OCI-LY3 (cell line): ENCODE data around the gene SIN3B.

Source experiments
- H2AFZ ChIP-seq: fragments of 200-600, 300-600 bp; shearing (Covaris generic); 2 replicates; pipeline ENCODE4 v1.6.0; 2014; ENCODE audit warnings: antibody characterized with exemption, low read depth, low read length
- H3K27ac ChIP-seq: fragments of 200-600, 300-600 bp; sonication (generic); 2 replicates; pipeline ENCODE4 v1.5.1; 2014; ENCODE audit warnings: mild to moderate bottlenecking, low read length, moderate library complexity, mixed read lengths
- H3K27me3 ChIP-seq: fragments of 200-600, 300-600 bp; sonication (generic); 2 replicates; pipeline ENCODE4 v1.6.1; 2014; ENCODE audit warnings: low read depth, low read length, mixed read lengths
- H3K36me3 ChIP-seq: fragments of 200-600, 300-600 bp; sonication (generic); replicated peaks from 2 replicates; pipeline ENCODE3; 2014; ENCODE audit warnings: low read depth, low read length, mixed read lengths
- H3K4me1 ChIP-seq: fragments of 300-600, 200-600 bp; sonication (generic); 2 replicates; pipeline ENCODE4 v1.6.1; 2014; ENCODE audit warnings: low read length, mixed read lengths
- H3K4me2 ChIP-seq: fragments of 200-600, 300-600 bp; sonication (generic); 2 replicates; pipeline ENCODE4 v1.6.1; 2014; ENCODE audit warnings: low read length, mixed read lengths
- H3K4me3 ChIP-seq: fragments of 300-600, 200-600 bp; sonication (generic); 2 replicates; pipeline ENCODE4 v1.5.1; 2014; ENCODE audit warnings: antibody characterized with exemption, mild to moderate bottlenecking, low read length, moderate library complexity
- H3K79me2 ChIP-seq: fragments of 300-600, 200-600 bp; shearing (Covaris generic); 2 replicates; pipeline ENCODE4 v1.6.1; 2014; ENCODE audit warnings: mild to moderate bottlenecking, low read length, mixed read lengths
- H3K9ac ChIP-seq: fragments of 300-600, 200-600 bp; shearing (Covaris generic); 2 replicates; pipeline ENCODE4 v1.6.0; 2014; ENCODE audit warnings: mild to moderate bottlenecking, low read length, moderate library complexity
- H3K9me3 ChIP-seq: fragments of 200-600, 300-600 bp; shearing (Covaris generic); 2 replicates; pipeline ENCODE4 v1.6.1; 2014; ENCODE audit warnings: low read length, mixed read lengths; ENCODE audit not compliant: insufficient read depth
- H4K20me1 ChIP-seq: fragments of 200-600, 300-600 bp; sonication (generic); 2 replicates; pipeline ENCODE4 v1.6.1; 2016; ENCODE audit warnings: low read length, mixed read lengths; ENCODE audit not compliant: insufficient read depth
- CTCF ChIP-seq: fragments of 200-600, 300-600 bp; sonication (generic); IDR thresholded peaks from 2 replicates; pipeline ENCODE4 v1.5.1; 2014; ENCODE audit warnings: antibody characterized with exemption, low read length, low read depth
- EZH2phosphoT487 ChIP-seq: fragments of 200-600 bp; shearing (Covaris generic); IDR thresholded peaks from 2 replicates; pipeline ENCODE4 v1.6.1; 2018; ENCODE audit warnings: antibody characterized with exemption, mixed run types, low read depth

Gene SIN3B

GRCh38 chr19:16804176-16804575, 25.0 kb upstream of the SIN3B start:
- Histone ChIP-seq H3K4me3 (no peak overlapping the region), H3K9ac (no peak overlapping the region), H3K4me1 (no peaks in the 10 kb centered on the region), H3K36me3 (no peaks in the 10 kb centered on the region), H3K79me2 (no peaks in the 10 kb centered on the region), H3K4me2 (no peak overlapping the region), H3K27me3 (peaks cover 4% of the 10 kb centered on the region; the same call in 1 of the 2 replicates), H4K20me1 (no peaks in the 10 kb centered on the region), H3K27ac (no peak overlapping the region), H3K9me3 (no peaks in the 10 kb centered on the region), H2AFZ (no peak overlapping the region)
- TF ChIP-seq EZH2phosphoT487 (no peak), CTCF (no peak)

DNA sequence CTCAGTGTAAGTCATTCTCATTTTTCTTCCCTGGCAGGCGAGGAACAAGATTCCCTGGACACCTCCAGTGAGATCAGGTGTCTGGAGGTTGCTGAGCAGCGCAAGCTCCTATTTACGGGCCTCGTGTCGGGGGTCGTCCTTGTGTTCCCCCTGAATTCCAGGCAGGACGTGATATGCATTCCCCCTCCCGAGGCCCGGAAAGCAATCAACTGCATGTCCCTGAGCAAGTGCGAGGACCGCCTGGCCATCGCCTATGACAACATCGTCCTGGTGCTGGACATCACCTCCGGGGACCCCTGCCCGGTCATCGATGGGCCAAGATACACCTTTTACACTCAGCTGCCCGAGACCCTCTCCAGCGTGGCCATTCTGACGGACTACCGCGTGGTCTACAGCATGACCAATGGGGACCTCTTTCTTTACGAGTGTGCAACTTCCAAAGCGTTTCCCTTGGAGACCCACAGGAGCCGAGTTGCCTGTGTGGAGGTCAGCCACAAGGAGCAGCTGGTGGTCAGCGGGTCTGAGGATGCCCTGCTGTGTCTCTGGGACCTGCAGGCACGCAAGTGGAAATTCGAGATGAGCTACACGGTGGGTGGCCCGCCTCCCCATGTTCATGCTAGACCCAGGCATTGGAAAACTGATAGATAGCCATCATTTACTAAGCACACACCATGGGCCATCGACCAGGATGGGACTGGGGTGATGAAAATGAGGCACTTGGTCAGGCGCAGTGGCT, 21.5 kb upstream of the SIN3B start:
- H2AFZ ChIP-seq, result no peak overlapping the region
- TF ChIP-seq CTCF (no peak), EZH2phosphoT487 (no peak)
- H3K4me2 ChIP-seq, result no peak overlapping the region
- no peaks in the 10 kb centered on the region for H4K20me1 ChIP-seq
- H3K79me2 ChIP-seq, result no peaks in the 10 kb centered on the region
- H3K27ac ChIP-seq, result no peak overlapping the region
- no peak overlapping the region for H3K9ac ChIP-seq
- H3K4me3 ChIP-seq, result no peak overlapping the region
- H3K27me3 ChIP-seq, result peaks cover 4% of the 10 kb centered on the region; the same call in 1 of the 2 replicates
- H3K4me1 ChIP-seq, result no peaks in the 10 kb centered on the region
- H3K36me3 ChIP-seq, result no peaks in the 10 kb centered on the region
- H3K9me3 ChIP-seq, result no peaks in the 10 kb centered on the region

DNA sequence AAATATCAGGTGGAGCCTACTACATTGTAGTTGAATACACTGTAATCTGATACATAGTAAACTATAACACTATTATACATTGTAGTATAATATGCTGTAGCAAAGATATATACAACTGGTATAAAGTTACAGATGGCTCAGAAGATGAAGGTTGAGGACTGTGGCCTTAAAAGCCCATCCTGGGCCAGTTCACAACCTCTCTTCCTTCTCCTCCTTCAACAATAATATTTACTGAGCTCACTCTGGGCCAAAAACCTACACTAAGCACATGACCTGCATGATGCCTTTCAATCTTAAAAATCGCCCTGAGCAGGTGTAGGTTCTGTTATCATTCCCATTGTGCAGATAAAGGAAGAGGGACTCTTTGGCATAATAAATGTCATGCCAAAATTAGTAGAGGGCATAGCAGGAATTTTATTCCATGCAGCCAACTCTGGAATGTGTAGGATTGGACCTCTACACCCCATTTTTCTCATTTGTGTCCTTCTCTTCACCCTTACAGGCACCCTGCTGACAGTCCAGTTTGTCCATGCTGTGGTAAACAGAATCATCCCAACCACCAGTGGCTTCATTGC, 14.6 kb upstream of the SIN3B start:
- H2AFZ ChIP-seq, result no peak overlapping the region
- no peak overlapping the region for H3K4me2 ChIP-seq
- H4K20me1 ChIP-seq, result no peaks in the 10 kb centered on the region
- H3K4me3 ChIP-seq, result no peak overlapping the region
- no peaks in the 10 kb centered on the region for H3K36me3 ChIP-seq
- no peak overlapping the region for H3K9ac ChIP-seq
- peaks cover 20% of the 10 kb centered on the region for H3K27me3 ChIP-seq
- no peaks in the 10 kb centered on the region for H3K4me1 ChIP-seq
- TF ChIP-seq EZH2phosphoT487, result no peak
- TF ChIP-seq CTCF, result no peak
- no peaks in the 10 kb centered on the region for H3K79me2 ChIP-seq
- H3K9me3 ChIP-seq, result no peaks in the 10 kb centered on the region
- no peak overlapping the region for H3K27ac ChIP-seq

- no peak overlapping the region for H3K27ac ChIP-seq
- no peaks in the 10 kb centered on the region for H3K9me3 ChIP-seq
- no peaks in the 10 kb centered on the region for H3K79me2 ChIP-seq
- no peaks in the 10 kb centered on the region for H3K4me1 ChIP-seq
- H2AFZ ChIP-seq, result no peak overlapping the region
- no peak overlapping the region for H3K9ac ChIP-seq
- H3K4me3 ChIP-seq, result no peak overlapping the region
- no peak overlapping the region for H3K4me2 ChIP-seq
- no peaks in the 10 kb centered on the region for H3K36me3 ChIP-seq
- no peaks in the 10 kb centered on the region for H4K20me1 ChIP-seq
- peaks cover 6% of the 10 kb centered on the region; the same call in 1 of the 2 replicates for H3K27me3 ChIP-seq
- TF ChIP-seq CTCF (no peak), EZH2phosphoT487 (no peak)
Measured at GRCh38 chr19:16820056-16820455, 9.1 kb upstream of the SIN3B start.
